ENCODE measurements around the gene DUSP8.
"Not testable (repeated sequence)": the region's sequence is repeated elsewhere in the genome, so short reads cannot be mapped to it uniquely, and the experiment has no call there.

DUSP8 gene

GRCh38 chr11:1511937-1512496 is 60.1 kb downstream of the DUSP8 start:
- Mint-ChIP-seq H3K4me1 (peaks cover 44% of the 10 kb centered on the region), H3K9me3 (no peaks in the 10 kb centered on the region), H3K4me3 (no peak overlapping the region), H3K36me3 (ENCODE audit: low read depth) (no peaks in the 10 kb centered on the region), H3K27me3 (ENCODE audit: low read depth, poor library complexity) (peaks cover 3% of the 10 kb centered on the region), H3K27ac (no peak overlapping the region)
- no peak for DNase-seq
- TF ChIP-seq CTCF (IDR thresholded peaks at IDR 0.05): no peak

GRCh38 chr11:1510928-1511327 is 61.1 kb downstream of the DUSP8 start:
- H3K27me3 Mint-ChIP-seq (ENCODE audit: low read depth, poor library complexity): peaks cover under 1% of the 10 kb centered on the region
- no peak overlapping the region for H3K27ac Mint-ChIP-seq
- peaks cover 54% of the 10 kb centered on the region for H3K4me1 Mint-ChIP-seq
- TF ChIP-seq CTCF (IDR thresholded peaks at IDR 0.05): no peak
- no peaks in the 10 kb centered on the region for H3K9me3 Mint-ChIP-seq
- H3K4me3 Mint-ChIP-seq: no peak overlapping the region
- no peaks in the 10 kb centered on the region for H3K36me3 Mint-ChIP-seq (ENCODE audit: low read depth)
- no peak for DNase-seq

- not testable (repeated sequence) for H3K9me3 Mint-ChIP-seq; H3K4me3 Mint-ChIP-seq; DNase-seq; H3K36me3 Mint-ChIP-seq (ENCODE audit: low read depth); H3K27me3 Mint-ChIP-seq (ENCODE audit: low read depth, poor library complexity); H3K27ac Mint-ChIP-seq
- H3K4me1 Mint-ChIP-seq: peaks cover 58% of the 10 kb centered on the region
These were observed 61.7 kb downstream of the DUSP8 start for GRCh38 chr11:1510351-1510750.

- Mint-ChIP-seq H3K4me1 (peaks cover 59% of the 10 kb centered on the region), H3K27ac (peak overlapping the region; percentile 31), H3K36me3 (ENCODE audit: low read depth) (no peaks in the 10 kb centered on the region), H3K4me3 (no peak overlapping the region), H3K27me3 (ENCODE audit: low read depth, poor library complexity) (no peaks in the 10 kb centered on the region), H3K9me3 (no peaks in the 10 kb centered on the region)
- DNase-seq: no peak
- no peak for TF ChIP-seq CTCF (IDR thresholded peaks at IDR 0.05)
These were observed 62.3 kb downstream of the DUSP8 start for GRCh38 chr11:1509626-1510255.

GRCh38 chr11:1508986-1509385 is 63.1 kb downstream of the DUSP8 start:
- no peak overlapping the region for H3K4me3 Mint-ChIP-seq
- no peak for TF ChIP-seq CTCF (IDR thresholded peaks at IDR 0.05)
- no peak for DNase-seq
- no peaks in the 10 kb centered on the region for H3K9me3 Mint-ChIP-seq
- no peaks in the 10 kb centered on the region for H3K27me3 Mint-ChIP-seq (ENCODE audit: low read depth, poor library complexity)
- peaks cover 58% of the 10 kb centered on the region for H3K4me1 Mint-ChIP-seq
- no peaks in the 10 kb centered on the region for H3K36me3 Mint-ChIP-seq (ENCODE audit: low read depth)
- peak overlapping the region; percentile 31 for H3K27ac Mint-ChIP-seq

GRCh38 chr11:1508491-1508891 is 63.6 kb downstream of the DUSP8 start:
- Mint-ChIP-seq H3K4me1 (peaks cover 58% of the 10 kb centered on the region), H3K4me3 (no peak overlapping the region), H3K9me3 (no peaks in the 10 kb centered on the region), H3K27me3 (ENCODE audit: low read depth, poor library complexity) (no peaks in the 10 kb centered on the region), H3K27ac (no peak overlapping the region), H3K36me3 (ENCODE audit: low read depth) (no peaks in the 10 kb centered on the region)
- no peak for DNase-seq
- no peak for TF ChIP-seq CTCF (IDR thresholded peaks at IDR 0.05)

Measured in nephron progenitor cell (in vitro differentiated cells).